ENCODE measurements around the gene APC2.

The APC2 gene

GRCh38 chr19:1520203-1520780, 70.4 kb downstream of the APC2 start:
- DNase-seq, result no peak

GRCh38 chr19:1521636-1522035, 71.7 kb downstream of the APC2 start:
- DNase-seq, result no peak

DNA sequence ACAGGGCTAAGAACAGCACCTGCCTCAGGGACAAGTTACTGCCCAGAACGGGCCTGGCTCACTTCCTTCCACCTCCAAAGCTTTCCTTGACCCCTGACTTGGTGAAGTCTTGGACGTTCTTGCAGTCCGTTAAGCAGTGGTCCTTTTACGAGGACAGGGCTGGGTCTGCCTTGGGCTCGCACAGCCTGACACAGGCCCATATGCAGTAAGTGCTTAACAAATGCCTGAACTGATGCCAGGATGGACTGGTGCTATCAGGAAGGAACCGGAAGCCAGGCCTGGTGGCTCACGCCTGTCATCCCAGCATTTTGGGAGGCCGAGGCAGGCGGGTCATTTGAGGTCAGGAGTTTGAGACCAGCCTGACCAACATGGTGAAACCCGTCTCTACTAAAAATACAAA, 72.1 kb downstream of the APC2 start:
- no peak for DNase-seq

DNA sequence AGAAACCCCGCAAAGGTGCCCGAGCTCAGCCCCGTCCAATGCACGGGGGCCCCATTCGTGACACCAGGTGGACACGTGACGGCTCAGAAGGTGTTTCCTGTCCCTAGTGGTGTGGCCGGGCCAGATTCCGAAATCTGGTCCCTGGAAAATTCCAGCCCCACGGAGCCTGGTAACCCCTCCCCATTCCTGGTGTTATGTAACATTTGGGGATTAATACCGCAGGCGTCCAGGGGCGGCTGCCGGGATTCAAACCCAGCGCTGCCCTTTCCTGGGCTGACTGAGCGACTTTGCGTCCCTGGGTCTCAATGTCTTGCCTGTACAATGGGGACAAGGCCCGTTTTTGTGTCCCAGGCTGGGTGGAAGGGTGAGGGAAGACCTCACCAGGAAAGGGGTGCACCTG, 72.9 kb downstream of the APC2 start:
- no peak for DNase-seq

All from activated T-cell treated with anti-CD3 and anti-CD28 coated beads, Interleukin-2, amount 50 U/mL, for 1 hour (primary cell).